ENCODE results near the gene XAGE2. TPM values are rescaled to one million over a fixed set of nuclear protein-coding genes. Genes with fewer than 3 reads are reported as not detected.

Gene XAGE2
- total RNA-seq, 1 donor from 2014 or later = 5.2 TPM

GRCh38 chrX:52359614-52360232 is 9.1 kb upstream of the XAGE2 start:
- Histone ChIP-seq H3K4me1 (no peaks in the 10 kb centered on the region), H3K27ac (no peak overlapping the region), H3K36me3 (no peaks in the 10 kb centered on the region), H3K27me3 (no peaks in the 10 kb centered on the region), H3K4me3 (no peak overlapping the region), H3K9me3 (no peaks in the 10 kb centered on the region)
- TF ChIP-seq, protein P1, sequence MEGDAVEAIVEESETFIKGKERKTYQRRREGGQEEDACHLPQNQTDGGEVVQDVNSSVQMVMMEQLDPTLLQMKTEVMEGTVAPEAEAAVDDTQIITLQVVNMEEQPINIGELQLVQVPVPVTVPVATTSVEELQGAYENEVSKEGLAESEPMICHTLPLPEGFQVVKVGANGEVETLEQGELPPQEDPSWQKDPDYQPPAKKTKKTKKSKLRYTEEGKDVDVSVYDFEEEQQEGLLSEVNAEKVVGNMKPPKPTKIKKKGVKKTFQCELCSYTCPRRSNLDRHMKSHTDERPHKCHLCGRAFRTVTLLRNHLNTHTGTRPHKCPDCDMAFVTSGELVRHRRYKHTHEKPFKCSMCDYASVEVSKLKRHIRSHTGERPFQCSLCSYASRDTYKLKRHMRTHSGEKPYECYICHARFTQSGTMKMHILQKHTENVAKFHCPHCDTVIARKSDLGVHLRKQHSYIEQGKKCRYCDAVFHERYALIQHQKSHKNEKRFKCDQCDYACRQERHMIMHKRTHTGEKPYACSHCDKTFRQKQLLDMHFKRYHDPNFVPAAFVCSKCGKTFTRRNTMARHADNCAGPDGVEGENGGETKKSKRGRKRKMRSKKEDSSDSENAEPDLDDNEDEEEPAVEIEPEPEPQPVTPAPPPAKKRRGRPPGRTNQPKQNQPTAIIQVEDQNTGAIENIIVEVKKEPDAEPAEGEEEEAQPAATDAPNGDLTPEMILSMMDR (IDR thresholded peaks at IDR 0.05) = no peak
- DNase-seq (no peak), ATAC-seq (no peak)
- intact Hi-C loops (cut with DNase I) = no loop called here

GRCh38 chrX:52361941-52362340 is 6.9 kb upstream of the XAGE2 start:
- TF ChIP-seq, protein P1 (IDR thresholded peaks at IDR 0.05) = no peak
- ATAC-seq = no peak
- Histone ChIP-seq H3K27me3 (no peaks in the 10 kb centered on the region), H3K9me3 (no peaks in the 10 kb centered on the region), H3K27ac (no peak overlapping the region), H3K36me3 (no peaks in the 10 kb centered on the region), H3K4me3 (no peak overlapping the region), H3K4me1 (no peaks in the 10 kb centered on the region)
- DNase-seq = no peak
- intact Hi-C loops (cut with DNase I) = no loop called here

- intact Hi-C loops (cut with DNase I) = no loop called here
- H3K27me3 ChIP-seq = no peaks in the 10 kb centered on the region
- no peaks in the 10 kb centered on the region for H3K4me1 ChIP-seq
- H3K27ac ChIP-seq = no peak overlapping the region
- no peak for DNase-seq
- H3K9me3 ChIP-seq = no peaks in the 10 kb centered on the region
- ATAC-seq = no peak
- H3K4me3 ChIP-seq = no peak overlapping the region
- no peaks in the 10 kb centered on the region for H3K36me3 ChIP-seq
- TF ChIP-seq, protein P1 (IDR thresholded peaks at IDR 0.05) = no peak
Measured at GRCh38 chrX:52363247-52363883, 5.5 kb upstream of the XAGE2 start.

- H3K4me3 ChIP-seq = no peak overlapping the region
- H3K36me3 ChIP-seq = no peaks in the 10 kb centered on the region
- H3K27ac ChIP-seq = no peak overlapping the region
- H3K4me1 ChIP-seq = no peaks in the 10 kb centered on the region
- ATAC-seq (no peak), DNase-seq (no peak)
- H3K27me3 ChIP-seq = no peaks in the 10 kb centered on the region
- H3K9me3 ChIP-seq = no peaks in the 10 kb centered on the region
- TF ChIP-seq, protein P1 (IDR thresholded peaks at IDR 0.05) = no peak
- intact Hi-C loops (cut with DNase I) = no loop called here
Measured at GRCh38 chrX:52378870-52379269, 10.0 kb downstream of the XAGE2 start.

- Histone ChIP-seq H3K27me3 (no peaks in the 10 kb centered on the region), H3K4me3 (no peak overlapping the region), H3K27ac (no peak overlapping the region), H3K9me3 (no peaks in the 10 kb centered on the region), H3K4me1 (no peaks in the 10 kb centered on the region), H3K36me3 (no peaks in the 10 kb centered on the region)
- TF ChIP-seq, protein P1 (IDR thresholded peaks at IDR 0.05) = no peak
- ATAC-seq = no peak
- no peak for DNase-seq
- intact Hi-C loops (cut with DNase I) = no loop called here
Measured at GRCh38 chrX:52380993-52381392, 12.2 kb downstream of the XAGE2 start.
